HEK293 (cell line): ENCODE measurements around the gene PITPNC1.

Source experiments
- CTCF ChIP-seq: fragments of 450-650 bp; formaldehyde crosslinking; IDR thresholded peaks from 2 replicates; pipeline ENCODE4 v1.5.1; 2016; ENCODE audit warnings: missing biosample characterization, missing genetic modification characterization
- KLF16 ChIP-seq: fragments of 450-650 bp; formaldehyde crosslinking; IDR thresholded peaks from 2 replicates; pipeline ENCODE4 v1.5.1; 2017; ENCODE audit warnings: missing biosample characterization, missing genetic modification characterization
- MZF1 ChIP-seq: fragments of 450-650 bp; formaldehyde crosslinking; IDR thresholded peaks from 2 replicates; pipeline ENCODE4 v1.5.1; 2017; ENCODE audit warnings: missing biosample characterization, missing genetic modification characterization, borderline replicate concordance
- ZBTB1 ChIP-seq: fragments of 450-650 bp; formaldehyde crosslinking; IDR thresholded peaks from 2 replicates; pipeline ENCODE4 v1.5.1; 2016; ENCODE audit warnings: missing biosample characterization, missing genetic modification characterization
- ZNF239 ChIP-seq: fragments of 450-650 bp; formaldehyde crosslinking; IDR thresholded peaks from 2 replicates; pipeline ENCODE4 v1.5.1; 2016; ENCODE audit warnings: missing biosample characterization, missing genetic modification characterization
- ZNF561 ChIP-seq: fragments of 450-650 bp; IDR thresholded peaks from 2 replicates; pipeline ENCODE4 v1.5.1; 2018; ENCODE audit warnings: missing biosample characterization, missing genetic modification characterization, borderline replicate concordance
- ZNF585B ChIP-seq: fragments of 450-650 bp; formaldehyde crosslinking; IDR thresholded peaks from 2 replicates; pipeline ENCODE4 v1.5.1; 2016; ENCODE audit warnings: missing biosample characterization, missing genetic modification characterization
- ZNF785 ChIP-seq: fragments of 450-650 bp; formaldehyde crosslinking; IDR thresholded peaks from 2 replicates; pipeline ENCODE4 v1.5.1; 2016; ENCODE audit warnings: missing biosample characterization, missing genetic modification characterization
- TF ChIP-seq, protein P1 (sequence below): fragments of 450-650 bp; formaldehyde crosslinking; conservative IDR thresholded peaks from 2 replicates; pipeline ENCODE4 v1.5.1; 2016; ENCODE audit warnings: low read depth, missing biosample characterization, missing genetic modification characterization

DNA sequence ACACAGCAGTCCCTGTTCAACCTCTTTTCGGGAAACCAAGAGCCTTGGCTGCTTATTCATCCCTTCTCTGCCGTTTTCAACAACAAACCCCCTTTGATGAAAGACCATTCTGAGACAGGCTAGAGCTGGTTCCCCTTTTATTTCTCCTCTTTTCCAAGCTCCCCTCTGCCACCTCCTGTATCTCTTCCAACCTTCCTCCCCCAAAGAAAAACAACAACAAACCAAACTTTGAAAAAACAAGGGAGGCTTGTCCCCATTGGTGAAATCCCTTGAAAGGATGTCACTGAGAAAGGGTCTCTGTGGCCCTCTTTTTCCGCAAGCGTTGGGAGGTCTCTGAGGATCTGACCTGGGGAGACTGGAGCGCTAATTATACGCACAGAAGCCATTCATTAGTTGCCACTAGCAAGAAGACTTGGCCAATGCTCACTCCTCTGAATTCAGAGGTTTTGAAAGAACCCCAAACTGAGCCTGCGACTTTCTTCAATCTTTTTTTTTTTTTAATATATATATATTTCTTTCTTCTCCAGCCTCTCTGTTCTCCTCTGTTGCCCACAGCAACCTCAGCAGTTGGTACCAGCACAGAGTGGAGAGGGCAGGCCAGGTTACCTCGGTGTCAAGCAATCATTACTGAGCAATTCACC is 101.4 kb downstream of the PITPNC1 start:
- TF ChIP-seq CTCF (tag by site-specific recombination) (no peak), ZNF585B (tag by site-specific recombination) (no peak), MZF1 (no peak), ZNF561 (tag by site-specific recombination) (no peak), ZBTB1 (tag by site-specific recombination) (no peak), ZNF785 (tag by site-specific recombination) (no peak), ZNF239 (tag by site-specific recombination) (no peak), KLF16 (no peak)
- TF ChIP-seq, protein P1, sequence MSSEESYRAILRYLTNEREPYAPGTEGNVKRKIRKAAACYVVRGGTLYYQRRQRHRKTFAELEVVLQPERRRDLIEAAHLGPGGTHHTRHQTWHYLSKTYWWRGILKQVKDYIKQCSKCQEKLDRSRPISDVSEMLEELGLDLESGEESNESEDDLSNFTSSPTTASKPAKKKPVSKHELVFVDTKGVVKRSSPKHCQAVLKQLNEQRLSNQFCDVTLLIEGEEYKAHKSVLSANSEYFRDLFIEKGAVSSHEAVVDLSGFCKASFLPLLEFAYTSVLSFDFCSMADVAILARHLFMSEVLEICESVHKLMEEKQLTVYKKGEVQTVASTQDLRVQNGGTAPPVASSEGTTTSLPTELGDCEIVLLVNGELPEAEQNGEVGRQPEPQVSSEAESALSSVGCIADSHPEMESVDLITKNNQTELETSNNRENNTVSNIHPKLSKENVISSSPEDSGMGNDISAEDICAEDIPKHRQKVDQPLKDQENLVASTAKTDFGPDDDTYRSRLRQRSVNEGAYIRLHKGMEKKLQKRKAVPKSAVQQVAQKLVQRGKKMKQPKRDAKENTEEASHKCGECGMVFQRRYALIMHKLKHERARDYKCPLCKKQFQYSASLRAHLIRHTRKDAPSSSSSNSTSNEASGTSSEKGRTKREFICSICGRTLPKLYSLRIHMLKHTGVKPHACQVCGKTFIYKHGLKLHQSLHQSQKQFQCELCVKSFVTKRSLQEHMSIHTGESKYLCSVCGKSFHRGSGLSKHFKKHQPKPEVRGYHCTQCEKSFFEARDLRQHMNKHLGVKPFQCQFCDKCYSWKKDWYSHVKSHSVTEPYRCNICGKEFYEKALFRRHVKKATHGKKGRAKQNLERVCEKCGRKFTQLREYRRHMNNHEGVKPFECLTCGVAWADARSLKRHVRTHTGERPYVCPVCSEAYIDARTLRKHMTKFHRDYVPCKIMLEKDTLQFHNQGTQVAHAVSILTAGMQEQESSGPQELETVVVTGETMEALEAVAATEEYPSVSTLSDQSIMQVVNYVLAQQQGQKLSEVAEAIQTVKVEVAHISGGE (tag by site-specific recombination) = no peak
